HAP-1 (cell line): Measurements from ENCODE around the gene ZNF789.
A peak's percentile ranks its signal among the peaks of the same experiment; 100 is the strongest.

Experiments used
- DNase-seq, 2 experiments: peaks; one replicate each; pipeline ENCODE4 v3.0.0-alpha.2; 2016 to 2020; ENCODE audit warnings: low spot score in 2 of 2
- H3K27me3 ChIP-seq: fragments of 250-450 bp; sonication (Bioruptor Pico); 2 replicates; pipeline ENCODE4 v1.5.1; 2020; ENCODE audit warnings: low read depth, mild to moderate bottlenecking, moderate library complexity
- H3K36me3 ChIP-seq: fragments of 250-450 bp; sonication (Bioruptor Pico); replicated peaks from 2 replicates; pipeline ENCODE4 v1.5.1; 2020; ENCODE audit warnings: mild to moderate bottlenecking
- H3K4me1 ChIP-seq: fragments of 250-450 bp; sonication (Bioruptor Pico); 2 replicates; pipeline ENCODE4 v1.5.1; 2020; ENCODE audit warnings: mild to moderate bottlenecking
- H3K4me3 ChIP-seq: fragments of 250-450 bp; sonication (Bioruptor Pico); 2 replicates; pipeline ENCODE4 v1.5.1; 2020; ENCODE audit warnings: mild to moderate bottlenecking, moderate library complexity
- H3K9me3 ChIP-seq: fragments of 250-450 bp; sonication (Bioruptor Pico); 2 replicates; pipeline ENCODE4 v1.5.1; 2020; ENCODE audit warnings: mild to moderate bottlenecking, moderate library complexity
- in situ Hi-C: fragments of 300-500 bp; cut with MboI; formaldehyde crosslinking; loops from 3 replicates; pipeline ENCODE4 v1.14.3; 2020; ENCODE audit warnings: low sequenced_read_pairs, inconsistent platforms, mixed read lengths

Gene ZNF789

GRCh38 chr7:99449326-99449725, 23.4 kb upstream of the ZNF789 start:
- Histone ChIP-seq H3K27me3 (no peaks in the 10 kb centered on the region), H3K4me3 (no peak overlapping the region), H3K4me1 (no peaks in the 10 kb centered on the region), H3K36me3 (peaks cover 81% of the 10 kb centered on the region), H3K9me3 (no peaks in the 10 kb centered on the region)
- in situ Hi-C loops: no loop called here
- DNase-seq: no peak

DNA sequence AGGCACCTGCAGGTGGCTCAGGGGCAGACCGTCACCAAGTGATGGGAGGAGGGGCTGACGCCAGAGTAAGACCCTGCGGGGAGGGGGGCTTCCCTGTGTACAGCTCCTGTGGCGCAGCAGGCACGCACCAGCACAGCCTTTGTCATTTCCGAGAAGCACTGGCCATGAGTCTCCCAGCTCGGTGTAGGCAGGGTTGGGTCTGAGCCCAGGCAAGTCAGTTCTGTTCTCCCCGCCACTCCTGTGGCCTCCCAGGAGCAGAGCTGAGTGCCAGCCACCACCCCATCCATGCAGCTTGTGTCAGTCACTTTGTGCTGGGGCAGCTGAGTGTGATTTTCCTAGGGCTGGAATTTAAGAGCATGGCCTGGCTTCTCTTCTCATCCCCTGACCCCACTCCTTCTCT, 20.8 kb upstream of the ZNF789 start:
- no peak for DNase-seq
- in situ Hi-C loops: no loop called here
- Histone ChIP-seq H3K9me3 (no peaks in the 10 kb centered on the region), H3K27me3 (no peaks in the 10 kb centered on the region), H3K4me1 (no peaks in the 10 kb centered on the region), H3K36me3 (peaks cover 85% of the 10 kb centered on the region), H3K4me3 (no peak overlapping the region)

DNA sequence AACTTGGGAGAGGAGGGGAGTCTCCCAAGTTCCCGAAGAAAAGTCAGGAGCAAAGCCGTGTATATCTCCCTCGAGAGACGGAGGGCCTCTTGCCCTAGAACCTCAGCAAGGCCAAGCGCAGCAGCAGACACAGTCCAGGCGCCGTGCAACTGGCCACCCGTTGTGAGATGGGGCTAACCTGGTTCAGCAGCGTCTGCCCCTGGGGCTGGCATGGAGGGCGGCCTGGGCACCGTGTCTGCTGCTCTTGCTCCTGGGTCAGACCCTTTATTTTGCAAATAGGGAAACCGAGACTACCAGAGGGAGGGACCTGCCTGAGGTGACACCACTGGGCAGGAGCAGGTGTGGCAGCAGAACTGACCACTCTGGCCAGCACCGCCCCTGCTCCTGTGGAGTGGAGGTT, 20.1 kb upstream of the ZNF789 start:
- peaks cover 92% of the 10 kb centered on the region for H3K36me3 ChIP-seq

GRCh38 chr7:99453105-99453504, 19.6 kb upstream of the ZNF789 start:
- in situ Hi-C loops: no loop called here
- H3K4me1 ChIP-seq: no peaks in the 10 kb centered on the region
- peaks cover 92% of the 10 kb centered on the region for H3K36me3 ChIP-seq

More for the DNA sequence above, 20.1 kb upstream of the ZNF789 start:
- no peaks in the 10 kb centered on the region for H3K4me1 ChIP-seq
- H3K9me3 ChIP-seq: no peaks in the 10 kb centered on the region
- H3K4me3 ChIP-seq: no peak overlapping the region
- in situ Hi-C loops: no loop called here
- DNase-seq: no peak
- H3K27me3 ChIP-seq: no peaks in the 10 kb centered on the region

GRCh38 chr7:99455874-99456273, 16.8 kb upstream of the ZNF789 start:
- H3K36me3 ChIP-seq: peaks cover 91% of the 10 kb centered on the region
- no peak for DNase-seq
- no peaks in the 10 kb centered on the region for H3K4me1 ChIP-seq
- in situ Hi-C loops: no loop called here
- H3K9me3 ChIP-seq: no peaks in the 10 kb centered on the region
- H3K27me3 ChIP-seq: no peaks in the 10 kb centered on the region
- H3K4me3 ChIP-seq: no peak overlapping the region

More at GRCh38 chr7:99453105-99453504, 19.6 kb upstream of the ZNF789 start:
- no peak for DNase-seq
- Histone ChIP-seq H3K4me3 (no peak overlapping the region), H3K27me3 (no peaks in the 10 kb centered on the region), H3K9me3 (no peaks in the 10 kb centered on the region)

DNA sequence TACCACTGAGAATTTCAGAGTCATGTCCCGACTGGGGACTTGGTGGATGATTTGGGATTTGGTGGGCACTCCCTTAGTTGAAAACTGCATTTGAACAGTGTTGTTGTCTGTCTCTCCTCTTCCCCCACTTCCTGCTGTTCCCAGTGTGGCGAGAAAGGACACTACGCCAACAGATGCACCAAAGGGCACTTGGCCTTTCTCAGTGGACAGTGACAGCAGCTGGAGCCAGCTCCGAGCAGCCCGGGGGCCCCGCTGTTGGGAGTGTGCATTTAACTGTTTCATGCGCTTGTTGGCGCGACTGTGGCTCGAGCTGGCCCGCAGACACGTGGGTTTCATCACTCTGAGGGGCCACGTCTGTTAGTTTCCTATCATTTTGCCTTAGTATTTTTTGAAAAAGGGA, 16.4 kb upstream of the ZNF789 start:
- in situ Hi-C loops: no loop called here
- peaks cover 91% of the 10 kb centered on the region for H3K36me3 ChIP-seq
- H3K27me3 ChIP-seq: no peaks in the 10 kb centered on the region
- H3K4me3 ChIP-seq: no peak overlapping the region
- H3K9me3 ChIP-seq: no peaks in the 10 kb centered on the region
- no peak for DNase-seq
- no peaks in the 10 kb centered on the region for H3K4me1 ChIP-seq

DNA sequence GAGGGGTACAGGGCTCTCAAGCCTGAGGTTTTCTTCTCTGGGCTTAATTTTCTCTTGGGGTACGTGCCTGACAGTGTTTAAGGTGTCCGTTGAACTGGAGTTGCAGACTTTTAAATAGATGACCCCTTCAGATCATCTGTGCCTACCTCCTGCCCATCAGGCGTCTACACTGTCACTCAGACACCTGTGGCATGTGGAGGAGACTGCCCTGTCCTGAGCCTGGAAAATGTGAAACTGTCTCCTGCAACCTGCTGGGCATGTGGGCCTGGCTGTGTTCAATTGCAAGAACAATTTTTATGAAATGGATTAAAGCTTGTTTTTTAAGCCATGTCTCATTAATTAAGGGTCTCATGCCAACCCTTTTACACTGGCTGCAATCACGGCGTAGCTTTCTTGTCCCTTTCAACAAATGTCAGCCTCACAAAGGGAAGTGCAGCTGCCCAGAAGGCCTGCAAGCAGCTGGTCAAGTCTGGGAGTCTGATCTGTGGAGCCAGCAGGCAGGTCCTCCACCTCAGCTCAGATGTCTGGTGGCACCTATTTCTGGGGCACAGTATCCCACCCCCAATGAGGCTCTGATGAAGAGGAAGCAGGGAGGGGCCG, 15.5 kb upstream of the ZNF789 start:
- DNase-seq: no peak
- Histone ChIP-seq H3K4me3 (no peak overlapping the region), H3K36me3 (peaks cover 89% of the 10 kb centered on the region), H3K27me3 (no peaks in the 10 kb centered on the region), H3K4me1 (no peaks in the 10 kb centered on the region), H3K9me3 (no peaks in the 10 kb centered on the region)
- in situ Hi-C loops: no loop called here

GRCh38 chr7:99457650-99458493, 14.8 kb upstream of the ZNF789 start:
- H3K4me1 ChIP-seq: no peaks in the 10 kb centered on the region
- H3K4me3 ChIP-seq: no peak overlapping the region
- in situ Hi-C loops: no loop called here
- no peaks in the 10 kb centered on the region for H3K27me3 ChIP-seq
- H3K36me3 ChIP-seq: peaks cover 89% of the 10 kb centered on the region
- H3K9me3 ChIP-seq: no peaks in the 10 kb centered on the region
- no peak for DNase-seq

DNA sequence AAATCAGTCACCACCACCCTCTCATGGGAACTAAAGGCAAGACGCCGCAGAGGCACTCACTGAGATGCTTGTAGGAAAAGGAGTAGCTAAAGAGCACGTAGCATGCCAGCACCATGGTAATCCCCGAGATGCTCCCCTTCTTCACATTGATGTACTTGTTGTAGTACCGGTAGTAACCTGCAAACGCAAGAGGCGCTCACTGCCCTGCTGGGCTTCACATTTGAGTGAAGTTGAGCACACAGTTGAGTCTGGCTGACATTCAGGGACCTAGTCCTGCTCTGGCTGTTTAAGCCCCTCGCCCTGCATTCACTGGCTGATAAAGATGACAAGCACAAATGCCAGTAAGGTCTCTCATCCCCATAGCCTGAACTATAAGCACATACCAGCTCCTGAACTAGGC, 13.6 kb upstream of the ZNF789 start:
- no peaks in the 10 kb centered on the region for H3K27me3 ChIP-seq
- peaks cover 89% of the 10 kb centered on the region for H3K36me3 ChIP-seq
- H3K9me3 ChIP-seq: no peaks in the 10 kb centered on the region
- H3K4me3 ChIP-seq: no peak overlapping the region
- peak; percentile 27 to 57 for DNase-seq
- in situ Hi-C loops: no loop called here
- H3K4me1 ChIP-seq: no peaks in the 10 kb centered on the region

GRCh38 chr7:99460651-99461050, 12.0 kb upstream of the ZNF789 start:
- H3K36me3 ChIP-seq: peaks cover 82% of the 10 kb centered on the region
- no peaks in the 10 kb centered on the region for H3K4me1 ChIP-seq
- no peaks in the 10 kb centered on the region for H3K27me3 ChIP-seq
- no peak overlapping the region for H3K4me3 ChIP-seq
- H3K9me3 ChIP-seq: no peaks in the 10 kb centered on the region
- in situ Hi-C loops: no loop called here
- no peak for DNase-seq

- Histone ChIP-seq H3K9me3 (no peaks in the 10 kb centered on the region), H3K4me3 (no peak overlapping the region), H3K4me1 (peaks cover 1% of the 10 kb centered on the region), H3K27me3 (no peaks in the 10 kb centered on the region), H3K36me3 (peaks cover 79% of the 10 kb centered on the region)
- DNase-seq: no peak
- in situ Hi-C loops: no loop called here
Measured at GRCh38 chr7:99461221-99461620, 11.5 kb upstream of the ZNF789 start.

GRCh38 chr7:99465421-99465768, 7.3 kb upstream of the ZNF789 start:
- peak overlapping the region; percentile 97 for H3K4me3 ChIP-seq
- H3K36me3 ChIP-seq: peaks cover 37% of the 10 kb centered on the region
- H3K4me1 ChIP-seq: peaks cover 3% of the 10 kb centered on the region
- no peaks in the 10 kb centered on the region for H3K27me3 ChIP-seq
- H3K9me3 ChIP-seq: no peaks in the 10 kb centered on the region
- no peak for DNase-seq
- in situ Hi-C loops: no loop called here

GRCh38 chr7:99468336-99468918, 4.3 kb upstream of the ZNF789 start:
- no peak for DNase-seq
- Histone ChIP-seq H3K36me3 (peaks cover 15% of the 10 kb centered on the region), H3K4me1 (peaks cover 3% of the 10 kb centered on the region), H3K4me3 (no peak overlapping the region), H3K9me3 (no peaks in the 10 kb centered on the region), H3K27me3 (no peaks in the 10 kb centered on the region)
- in situ Hi-C loops: no loop called here

DNA sequence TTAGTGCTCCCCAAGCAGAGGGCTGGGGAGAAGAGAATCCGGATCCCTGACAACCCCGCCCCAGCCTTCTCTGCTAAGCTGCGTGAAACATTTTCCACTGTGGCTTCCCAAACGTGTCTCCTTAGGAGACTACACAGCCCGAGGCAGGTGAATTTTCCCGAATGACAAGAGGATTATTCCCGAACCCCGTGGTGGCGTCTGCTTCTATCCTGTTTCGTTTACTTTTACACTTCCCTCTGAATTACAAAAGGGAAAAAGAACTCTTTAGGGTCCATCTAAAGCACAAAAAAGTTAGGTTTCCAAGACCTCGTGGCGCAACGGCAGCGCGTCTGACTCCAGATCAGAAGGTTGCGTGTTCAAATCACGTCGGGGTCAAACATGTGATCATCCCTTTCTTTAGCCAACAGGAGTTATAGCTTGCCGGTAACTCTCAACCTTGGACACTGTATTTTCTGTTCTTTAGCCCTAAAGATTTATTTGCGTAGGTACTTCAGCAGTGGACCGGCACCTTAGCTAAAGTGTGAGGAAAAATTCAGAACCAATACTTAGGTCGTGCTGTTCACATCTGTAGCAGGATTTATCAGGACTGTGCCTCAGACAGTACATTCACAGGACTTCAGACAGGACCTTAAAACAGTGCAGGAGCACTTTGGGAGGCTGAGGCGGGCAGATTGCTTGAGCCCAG, 3.2 kb upstream of the ZNF789 start:
- Histone ChIP-seq H3K4me1 (peaks cover 10% of the 10 kb centered on the region), H3K27me3 (no peaks in the 10 kb centered on the region), H3K36me3 (peaks cover 4% of the 10 kb centered on the region), H3K4me3 (no peak overlapping the region), H3K9me3 (no peaks in the 10 kb centered on the region)
- DNase-seq: no peak
- in situ Hi-C loops: no loop called here
